ENCODE data around the gene DSCAM.

GRCh38 chr21:40016234-40016633, 830.7 kb downstream of the DSCAM start:
- TF ChIP-seq TAF1 (IDR thresholded peaks at IDR 0.05; ENCODE audit: borderline replicate concordance, low read depth, low read length) = no peak
- TF ChIP-seq POLR2AphosphoS5 (IDR thresholded peaks at IDR 0.05; ENCODE audit: low read depth, low read length) = no peak
